HG03064 (cell line): ENCODE results near the gene SCP2.
"Not testable (repeated sequence)": the region's sequence is repeated elsewhere in the genome, so short reads cannot be mapped to it uniquely, and the experiment has no call there.

Experiments used
- ATAC-seq: cut with Tn5 transposase; IDR thresholded peaks from one replicate; pipeline ENCODE4 v1.9.1; 2021; ENCODE audit warnings: low read depth; ENCODE audit not compliant: unreplicated experiment

Gene SCP2

DNA sequence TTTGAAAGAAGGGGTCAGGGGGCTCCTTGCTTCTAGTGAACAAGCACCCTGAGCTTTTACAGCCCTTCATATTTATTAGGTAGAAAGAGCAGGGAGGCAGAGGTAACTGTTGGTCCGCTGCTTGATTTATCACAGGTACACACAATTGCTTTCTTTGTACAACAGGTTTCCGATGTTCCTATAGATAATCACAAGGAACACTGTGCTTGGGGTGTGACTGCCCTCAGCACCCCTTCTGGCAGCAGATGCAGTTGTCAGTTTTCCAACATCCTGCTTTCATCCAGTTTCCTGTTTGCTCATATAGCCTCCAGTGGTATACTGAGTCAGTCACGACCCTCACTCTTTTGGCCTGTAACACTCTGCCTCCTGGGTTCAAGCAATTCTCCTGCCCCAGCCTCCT is 40.6 kb downstream of the SCP2 start:
- no peak for ATAC-seq

GRCh38 chr1:52969234-52969633 is 42.2 kb downstream of the SCP2 start:
- not testable (repeated sequence) for ATAC-seq

- no peak for ATAC-seq
These were observed 43.1 kb downstream of the SCP2 start for GRCh38 chr1:52970149-52970548.

- no peak for ATAC-seq
These were observed 46.8 kb downstream of the SCP2 start for GRCh38 chr1:52973841-52974240.

- no peak for ATAC-seq
These were observed 49.3 kb downstream of the SCP2 start for GRCh38 chr1:52976183-52977035.

DNA sequence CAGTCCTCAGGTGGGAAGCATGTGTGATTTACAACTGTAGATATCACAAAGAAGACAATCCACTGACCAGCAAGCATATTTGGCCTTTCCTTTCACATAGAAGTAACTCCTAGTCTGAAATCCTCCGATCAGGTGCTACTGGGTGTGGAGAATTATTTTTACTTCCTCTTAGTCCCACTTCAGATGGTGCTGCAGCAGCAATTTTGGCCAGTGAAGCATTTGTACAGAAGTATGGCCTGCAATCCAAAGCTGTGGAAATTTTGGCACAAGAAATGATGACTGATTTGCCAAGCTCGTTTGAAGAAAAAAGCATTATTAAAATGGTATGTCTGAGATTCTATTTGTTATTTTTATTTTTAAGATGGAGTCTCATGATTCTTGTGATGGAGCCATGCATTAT is 51.0 kb downstream of the SCP2 start:
- ATAC-seq, result no peak

DNA sequence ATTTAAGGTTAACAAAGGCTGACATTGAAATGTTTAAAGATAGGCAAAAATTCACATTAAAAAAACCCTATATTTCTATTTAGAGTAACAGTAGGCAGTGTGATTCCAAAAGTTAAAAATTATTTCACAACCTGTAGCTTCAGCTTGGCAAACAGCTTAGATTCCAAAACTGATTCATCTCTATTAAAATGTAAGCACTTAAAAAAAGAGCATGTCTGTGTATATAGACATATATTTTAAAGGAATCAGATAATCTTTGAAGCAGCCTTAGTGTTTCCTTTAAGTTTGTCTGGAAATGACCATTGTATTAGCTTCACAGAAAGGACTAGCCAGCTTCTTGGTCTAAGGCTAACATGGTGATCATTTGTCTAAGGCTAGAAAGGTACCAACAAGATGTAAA is 65.7 kb downstream of the SCP2 start:
- not testable (repeated sequence) for ATAC-seq

- ATAC-seq, result no peak
These were observed 67.6 kb downstream of the SCP2 start for GRCh38 chr1:52994656-52995055.

DNA sequence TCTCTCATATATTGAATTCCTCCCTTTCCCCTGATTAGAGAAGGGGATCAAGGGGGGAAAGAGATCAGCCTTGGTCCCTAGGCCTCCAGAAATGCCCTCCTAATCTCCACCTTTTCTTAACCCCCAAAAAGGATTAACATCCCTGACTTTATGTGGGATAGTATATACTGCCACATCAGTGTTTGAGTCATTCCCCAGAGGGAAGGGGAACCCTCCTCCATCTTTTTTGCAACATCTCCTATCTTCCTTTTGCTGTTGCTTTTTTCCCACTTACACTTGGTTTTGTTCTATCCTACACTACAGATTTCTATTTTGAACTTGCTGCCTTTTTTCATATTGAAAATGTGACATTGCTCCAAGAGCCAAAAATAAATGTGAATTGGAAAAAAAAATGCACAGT is 69.6 kb downstream of the SCP2 start:
- no peak for ATAC-seq

DNA sequence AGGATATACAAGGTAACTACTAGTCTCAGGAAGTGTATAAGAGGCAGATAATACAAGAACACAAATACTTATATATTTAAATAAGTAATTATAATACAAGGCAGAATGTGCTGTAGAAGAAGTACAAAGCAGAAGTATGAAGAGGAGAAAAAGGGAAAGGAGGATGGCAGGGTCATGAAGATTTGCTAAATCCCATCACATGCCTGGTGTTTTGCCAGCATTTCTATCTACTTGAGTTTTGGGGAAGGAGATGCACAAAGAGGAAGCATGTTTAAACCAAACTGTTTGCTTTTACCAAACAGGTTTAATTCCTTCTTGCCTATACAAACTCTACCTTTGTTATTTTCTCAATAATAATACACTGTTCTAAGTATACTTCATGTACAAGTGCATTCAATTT is 74.1 kb downstream of the SCP2 start:
- no peak for ATAC-seq

GRCh38 chr1:53006612-53007011 is 79.5 kb downstream of the SCP2 start:
- ATAC-seq, result not testable (repeated sequence)

DNA sequence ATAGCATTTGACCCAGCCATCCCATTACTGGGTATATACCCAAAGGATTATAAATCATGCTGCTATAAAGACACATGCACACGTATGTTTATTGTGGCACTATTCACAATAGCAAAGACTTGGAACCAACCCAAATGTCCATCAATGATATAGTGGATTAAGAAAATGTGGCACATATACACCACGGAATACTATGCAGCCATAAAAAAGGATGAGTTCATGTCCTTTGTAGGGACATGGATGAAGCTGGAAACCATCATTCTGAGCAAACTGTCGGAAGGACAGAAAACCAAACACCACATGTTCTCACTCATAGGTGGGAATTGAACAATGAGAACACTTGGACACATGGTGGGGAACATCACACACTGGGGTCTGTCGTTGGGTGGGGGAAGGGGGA is 83.2 kb downstream of the SCP2 start:
- ATAC-seq, result not testable (repeated sequence)

DNA sequence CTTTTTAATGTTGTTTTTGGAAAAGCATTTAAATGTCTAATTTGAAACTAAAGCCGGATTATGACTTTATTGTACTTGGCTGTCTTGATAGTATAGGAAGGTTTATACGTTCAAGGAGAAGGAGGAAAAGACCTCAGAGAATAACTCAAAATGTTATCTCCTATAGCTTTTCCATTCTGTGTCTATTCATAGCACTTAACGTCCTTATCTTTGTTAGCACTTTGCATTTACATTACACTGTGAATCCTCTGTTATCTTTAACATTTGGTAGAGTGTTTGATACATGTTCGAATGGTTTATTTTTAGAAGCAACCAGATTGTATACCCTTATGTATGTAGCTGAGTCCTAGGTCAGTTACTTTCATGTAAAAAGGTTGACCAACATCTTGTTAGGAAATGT is 84.1 kb downstream of the SCP2 start:
- no peak for ATAC-seq

- no peak for ATAC-seq
These were observed 87.9 kb downstream of the SCP2 start for GRCh38 chr1:53014791-53015507.

- no peak for ATAC-seq
These were observed 88.4 kb downstream of the SCP2 start for GRCh38 chr1:53015508-53015860.

GRCh38 chr1:53016705-53017104 is 89.6 kb downstream of the SCP2 start:
- no peak for ATAC-seq

DNA sequence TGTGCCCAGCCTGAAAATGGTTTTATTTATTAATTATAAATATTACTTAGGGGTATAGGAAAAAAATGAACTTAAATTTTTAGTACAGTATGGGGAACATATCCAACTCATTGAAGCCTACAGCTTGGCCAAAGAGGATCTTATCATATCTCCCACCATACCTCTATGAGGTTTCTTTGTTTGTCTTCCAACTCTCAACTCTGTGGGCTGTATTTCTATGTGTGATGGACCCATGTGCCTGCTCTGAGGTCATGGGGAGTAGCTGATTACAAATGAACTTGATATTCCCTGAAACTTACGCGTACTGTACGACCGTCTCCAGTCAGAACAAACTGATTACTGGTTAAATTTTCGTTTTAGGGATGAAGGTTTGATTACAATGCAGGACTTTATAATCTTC is 93.5 kb downstream of the SCP2 start:
- no peak for ATAC-seq

- ATAC-seq, result no peak
These were observed 95.1 kb downstream of the SCP2 start for GRCh38 chr1:53022179-53022578.

- ATAC-seq, result no peak
These were observed 96.5 kb downstream of the SCP2 start for GRCh38 chr1:53023546-53023945.

GRCh38 chr1:53024117-53024516 is 97.0 kb downstream of the SCP2 start:
- ATAC-seq, result no peak

- ATAC-seq, result no peak
These were observed 98.1 kb downstream of the SCP2 start for GRCh38 chr1:53025034-53025768.

- no peak for ATAC-seq
These were observed 98.7 kb downstream of the SCP2 start for GRCh38 chr1:53025769-53026112.
